Measurements from ENCODE around the gene ANKLE1. TPM values are rescaled to one million over a fixed set of nuclear protein-coding genes. Genes with fewer than 3 reads are reported as not detected.

ANKLE1 gene
- total RNA-seq, 1 experiment from 2014 or later = 9.1 TPM

DNA sequence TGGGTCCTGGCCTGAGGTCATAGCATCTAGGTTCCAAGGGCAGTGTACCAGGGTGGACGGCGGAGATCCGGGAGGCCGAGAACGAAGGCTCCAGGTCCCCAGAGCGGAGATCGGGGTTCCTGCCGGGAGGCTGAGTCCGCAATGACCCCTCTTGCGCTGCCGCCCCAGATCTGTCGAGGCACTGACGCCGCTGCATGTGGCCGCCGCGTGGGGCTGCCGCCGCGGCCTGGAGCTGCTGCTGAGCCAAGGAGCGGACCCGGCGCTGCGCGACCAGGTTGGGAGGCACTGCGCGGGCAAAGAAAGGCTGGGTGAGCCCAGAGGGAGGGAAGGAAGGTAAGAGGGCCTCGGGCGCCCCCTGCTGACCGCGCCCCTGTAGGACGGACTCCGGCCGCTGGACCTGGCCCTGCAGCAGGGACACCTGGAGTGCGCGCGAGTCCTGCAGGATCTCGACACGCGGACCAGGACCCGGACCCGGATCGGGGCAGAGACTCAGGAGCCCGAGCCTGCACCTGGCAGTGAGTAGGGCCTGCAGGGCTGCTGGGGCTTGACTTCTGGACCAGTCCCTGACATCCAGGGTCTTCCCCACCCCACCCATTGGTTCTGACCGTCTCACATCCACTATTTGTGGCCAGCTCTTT lies 906 bp downstream of the ANKLE1 start (continued):
- TF ChIP-seq, protein P1, sequence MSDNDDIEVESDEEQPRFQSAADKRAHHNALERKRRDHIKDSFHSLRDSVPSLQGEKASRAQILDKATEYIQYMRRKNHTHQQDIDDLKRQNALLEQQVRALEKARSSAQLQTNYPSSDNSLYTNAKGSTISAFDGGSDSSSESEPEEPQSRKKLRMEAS (CRISPR knock-in tag; IDR thresholded peaks at IDR 0.05) = peak; percentile 99
- TF ChIP-seq, protein P2, sequence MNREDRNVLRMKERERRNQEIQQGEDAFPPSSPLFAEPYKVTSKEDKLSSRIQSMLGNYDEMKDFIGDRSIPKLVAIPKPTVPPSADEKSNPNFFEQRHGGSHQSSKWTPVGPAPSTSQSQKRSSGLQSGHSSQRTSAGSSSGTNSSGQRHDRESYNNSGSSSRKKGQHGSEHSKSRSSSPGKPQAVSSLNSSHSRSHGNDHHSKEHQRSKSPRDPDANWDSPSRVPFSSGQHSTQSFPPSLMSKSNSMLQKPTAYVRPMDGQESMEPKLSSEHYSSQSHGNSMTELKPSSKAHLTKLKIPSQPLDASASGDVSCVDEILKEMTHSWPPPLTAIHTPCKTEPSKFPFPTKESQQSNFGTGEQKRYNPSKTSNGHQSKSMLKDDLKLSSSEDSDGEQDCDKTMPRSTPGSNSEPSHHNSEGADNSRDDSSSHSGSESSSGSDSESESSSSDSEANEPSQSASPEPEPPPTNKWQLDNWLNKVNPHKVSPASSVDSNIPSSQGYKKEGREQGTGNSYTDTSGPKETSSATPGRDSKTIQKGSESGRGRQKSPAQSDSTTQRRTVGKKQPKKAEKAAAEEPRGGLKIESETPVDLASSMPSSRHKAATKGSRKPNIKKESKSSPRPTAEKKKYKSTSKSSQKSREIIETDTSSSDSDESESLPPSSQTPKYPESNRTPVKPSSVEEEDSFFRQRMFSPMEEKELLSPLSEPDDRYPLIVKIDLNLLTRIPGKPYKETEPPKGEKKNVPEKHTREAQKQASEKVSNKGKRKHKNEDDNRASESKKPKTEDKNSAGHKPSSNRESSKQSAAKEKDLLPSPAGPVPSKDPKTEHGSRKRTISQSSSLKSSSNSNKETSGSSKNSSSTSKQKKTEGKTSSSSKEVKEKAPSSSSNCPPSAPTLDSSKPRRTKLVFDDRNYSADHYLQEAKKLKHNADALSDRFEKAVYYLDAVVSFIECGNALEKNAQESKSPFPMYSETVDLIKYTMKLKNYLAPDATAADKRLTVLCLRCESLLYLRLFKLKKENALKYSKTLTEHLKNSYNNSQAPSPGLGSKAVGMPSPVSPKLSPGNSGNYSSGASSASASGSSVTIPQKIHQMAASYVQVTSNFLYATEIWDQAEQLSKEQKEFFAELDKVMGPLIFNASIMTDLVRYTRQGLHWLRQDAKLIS (CRISPR knock-in tag; IDR thresholded peaks at IDR 0.05; ENCODE audit: borderline replicate concordance) = no peak
- TF ChIP-seq, protein P3, sequence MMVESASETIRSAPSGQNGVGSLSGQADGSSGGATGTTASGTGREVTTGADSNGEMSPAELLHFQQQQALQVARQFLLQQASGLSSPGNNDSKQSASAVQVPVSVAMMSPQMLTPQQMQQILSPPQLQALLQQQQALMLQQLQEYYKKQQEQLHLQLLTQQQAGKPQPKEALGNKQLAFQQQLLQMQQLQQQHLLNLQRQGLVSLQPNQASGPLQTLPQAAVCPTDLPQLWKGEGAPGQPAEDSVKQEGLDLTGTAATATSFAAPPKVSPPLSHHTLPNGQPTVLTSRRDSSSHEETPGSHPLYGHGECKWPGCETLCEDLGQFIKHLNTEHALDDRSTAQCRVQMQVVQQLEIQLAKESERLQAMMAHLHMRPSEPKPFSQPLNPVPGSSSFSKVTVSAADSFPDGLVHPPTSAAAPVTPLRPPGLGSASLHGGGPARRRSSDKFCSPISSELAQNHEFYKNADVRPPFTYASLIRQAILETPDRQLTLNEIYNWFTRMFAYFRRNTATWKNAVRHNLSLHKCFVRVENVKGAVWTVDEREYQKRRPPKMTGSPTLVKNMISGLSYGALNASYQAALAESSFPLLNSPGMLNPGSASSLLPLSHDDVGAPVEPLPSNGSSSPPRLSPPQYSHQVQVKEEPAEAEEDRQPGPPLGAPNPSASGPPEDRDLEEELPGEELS (CRISPR knock-in tag; IDR thresholded peaks at IDR 0.05) = peak; percentile 84
- TF ChIP-seq RELA (CRISPR knock-in tag; IDR thresholded peaks at IDR 0.05; ENCODE audit: borderline replicate concordance) = peak; percentile 95
- TF ChIP-seq ZNF671 (CRISPR knock-in tag; IDR thresholded peaks at IDR 0.05) = no peak
- peak; percentile 84; the same call in 1 of the 2 replicates for TF ChIP-seq NR2C2 (CRISPR knock-in tag; IDR thresholded peaks at IDR 0.05)
- TF ChIP-seq, protein P4, sequence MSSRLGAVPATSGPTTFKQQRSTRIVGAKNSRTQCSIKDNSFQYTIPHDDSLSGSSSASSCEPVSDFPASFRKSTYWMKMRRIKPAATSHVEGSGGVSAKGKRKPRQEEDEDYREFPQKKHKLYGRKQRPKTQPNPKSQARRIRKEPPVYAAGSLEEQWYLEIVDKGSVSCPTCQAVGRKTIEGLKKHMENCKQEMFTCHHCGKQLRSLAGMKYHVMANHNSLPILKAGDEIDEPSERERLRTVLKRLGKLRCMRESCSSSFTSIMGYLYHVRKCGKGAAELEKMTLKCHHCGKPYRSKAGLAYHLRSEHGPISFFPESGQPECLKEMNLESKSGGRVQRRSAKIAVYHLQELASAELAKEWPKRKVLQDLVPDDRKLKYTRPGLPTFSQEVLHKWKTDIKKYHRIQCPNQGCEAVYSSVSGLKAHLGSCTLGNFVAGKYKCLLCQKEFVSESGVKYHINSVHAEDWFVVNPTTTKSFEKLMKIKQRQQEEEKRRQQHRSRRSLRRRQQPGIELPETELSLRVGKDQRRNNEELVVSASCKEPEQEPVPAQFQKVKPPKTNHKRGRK (CRISPR knock-in tag; IDR thresholded peaks at IDR 0.05; ENCODE audit: borderline replicate concordance) = no peak
- no peak for TF ChIP-seq HMGA2 (CRISPR knock-in tag; IDR thresholded peaks at IDR 0.05)

DNA sequence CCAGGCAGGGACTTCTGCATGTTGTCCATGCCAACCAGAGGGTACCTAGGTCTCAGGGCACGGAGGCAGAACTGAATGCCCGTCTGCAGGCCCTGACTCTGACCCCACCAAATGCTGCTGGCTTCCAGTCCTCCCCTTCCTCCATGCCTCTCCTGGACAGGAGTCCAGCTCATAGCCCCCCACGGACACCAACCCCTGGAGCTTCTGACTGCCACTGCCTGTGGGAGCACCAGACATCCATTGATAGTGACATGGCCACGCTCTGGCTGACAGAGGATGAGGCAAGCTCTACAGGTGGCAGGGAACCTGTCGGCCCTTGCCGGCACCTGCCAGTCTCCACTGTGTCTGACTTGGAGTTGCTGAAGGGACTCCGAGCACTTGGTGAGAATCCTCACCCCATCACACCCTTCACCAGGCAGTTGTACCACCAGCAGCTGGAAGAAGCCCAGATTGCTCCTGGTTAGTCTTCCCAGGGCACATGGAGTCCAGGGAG lies 1.8 kb downstream of the ANKLE1 start:
- ChIA-PET POLR2A (no interaction called here), CTCF (interaction anchor here (0.5 to 5.3 kb wide), 14 partner anchors 9 to 429 kb away, joined by 4 to 29 read pairs (median 8); partner anchors contain the start of genes BABAM1, MRPL34 and OCEL1)
- TF ChIP-seq ATF1 (CRISPR knock-in tag; IDR thresholded peaks at IDR 0.05) = no peak
- TF ChIP-seq, protein P5, sequence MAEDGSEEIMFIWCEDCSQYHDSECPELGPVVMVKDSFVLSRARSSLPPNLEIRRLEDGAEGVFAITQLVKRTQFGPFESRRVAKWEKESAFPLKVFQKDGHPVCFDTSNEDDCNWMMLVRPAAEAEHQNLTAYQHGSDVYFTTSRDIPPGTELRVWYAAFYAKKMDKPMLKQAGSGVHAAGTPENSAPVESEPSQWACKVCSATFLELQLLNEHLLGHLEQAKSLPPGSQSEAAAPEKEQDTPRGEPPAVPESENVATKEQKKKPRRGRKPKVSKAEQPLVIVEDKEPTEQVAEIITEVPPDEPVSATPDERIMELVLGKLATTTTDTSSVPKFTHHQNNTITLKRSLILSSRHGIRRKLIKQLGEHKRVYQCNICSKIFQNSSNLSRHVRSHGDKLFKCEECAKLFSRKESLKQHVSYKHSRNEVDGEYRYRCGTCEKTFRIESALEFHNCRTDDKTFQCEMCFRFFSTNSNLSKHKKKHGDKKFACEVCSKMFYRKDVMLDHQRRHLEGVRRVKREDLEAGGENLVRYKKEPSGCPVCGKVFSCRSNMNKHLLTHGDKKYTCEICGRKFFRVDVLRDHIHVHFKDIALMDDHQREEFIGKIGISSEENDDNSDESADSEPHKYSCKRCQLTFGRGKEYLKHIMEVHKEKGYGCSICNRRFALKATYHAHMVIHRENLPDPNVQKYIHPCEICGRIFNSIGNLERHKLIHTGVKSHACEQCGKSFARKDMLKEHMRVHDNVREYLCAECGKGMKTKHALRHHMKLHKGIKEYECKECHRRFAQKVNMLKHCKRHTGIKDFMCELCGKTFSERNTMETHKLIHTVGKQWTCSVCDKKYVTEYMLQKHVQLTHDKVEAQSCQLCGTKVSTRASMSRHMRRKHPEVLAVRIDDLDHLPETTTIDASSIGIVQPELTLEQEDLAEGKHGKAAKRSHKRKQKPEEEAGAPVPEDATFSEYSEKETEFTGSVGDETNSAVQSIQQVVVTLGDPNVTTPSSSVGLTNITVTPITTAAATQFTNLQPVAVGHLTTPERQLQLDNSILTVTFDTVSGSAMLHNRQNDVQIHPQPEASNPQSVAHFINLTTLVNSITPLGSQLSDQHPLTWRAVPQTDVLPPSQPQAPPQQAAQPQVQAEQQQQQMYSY (CRISPR knock-in tag; IDR thresholded peaks at IDR 0.05) = no peak
- TF ChIP-seq, protein P6, sequence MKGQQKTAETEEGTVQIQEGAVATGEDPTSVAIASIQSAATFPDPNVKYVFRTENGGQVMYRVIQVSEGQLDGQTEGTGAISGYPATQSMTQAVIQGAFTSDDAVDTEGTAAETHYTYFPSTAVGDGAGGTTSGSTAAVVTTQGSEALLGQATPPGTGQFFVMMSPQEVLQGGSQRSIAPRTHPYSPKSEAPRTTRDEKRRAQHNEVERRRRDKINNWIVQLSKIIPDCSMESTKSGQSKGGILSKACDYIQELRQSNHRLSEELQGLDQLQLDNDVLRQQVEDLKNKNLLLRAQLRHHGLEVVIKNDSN (CRISPR knock-in tag; IDR thresholded peaks at IDR 0.05) = no peak
- TF ChIP-seq, protein P7, sequence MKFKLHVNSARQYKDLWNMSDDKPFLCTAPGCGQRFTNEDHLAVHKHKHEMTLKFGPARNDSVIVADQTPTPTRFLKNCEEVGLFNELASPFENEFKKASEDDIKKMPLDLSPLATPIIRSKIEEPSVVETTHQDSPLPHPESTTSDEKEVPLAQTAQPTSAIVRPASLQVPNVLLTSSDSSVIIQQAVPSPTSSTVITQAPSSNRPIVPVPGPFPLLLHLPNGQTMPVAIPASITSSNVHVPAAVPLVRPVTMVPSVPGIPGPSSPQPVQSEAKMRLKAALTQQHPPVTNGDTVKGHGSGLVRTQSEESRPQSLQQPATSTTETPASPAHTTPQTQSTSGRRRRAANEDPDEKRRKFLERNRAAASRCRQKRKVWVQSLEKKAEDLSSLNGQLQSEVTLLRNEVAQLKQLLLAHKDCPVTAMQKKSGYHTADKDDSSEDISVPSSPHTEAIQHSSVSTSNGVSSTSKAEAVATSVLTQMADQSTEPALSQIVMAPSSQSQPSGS (CRISPR knock-in tag; IDR thresholded peaks at IDR 0.05; ENCODE audit: borderline replicate concordance, low read depth) = no peak
- H3K27me3 Mint-ChIP-seq (ENCODE audit: low read depth) = peaks cover 6% of the 10 kb centered on the region
- no peak overlapping the region for H3K27ac Mint-ChIP-seq
- H3K4me1 Mint-ChIP-seq = peaks cover 3% of the 10 kb centered on the region; the same call in 1 of the 2 replicates
- peaks cover 10% of the 10 kb centered on the region; the same call in 1 of the 2 replicates for H3K36me3 Mint-ChIP-seq
- DNase-seq (ENCODE audit: low spot score) (no peak), ATAC-seq (no peak)
- H3K4me3 Mint-ChIP-seq = no peak overlapping the region
- no peaks in the 10 kb centered on the region for H3K9me3 Mint-ChIP-seq

All from WTC11 (cell line).